GM08714 (cell line): ENCODE measurements around the gene MPV17L2.

ENCODE experiments used
- H3K4me3 ChIP-seq: fragments of 200-500 bp; sonication (Bioruptor generic); 2 replicates; pipeline ENCODE4 v1.5.1; 2014; ENCODE audit warnings: mild to moderate bottlenecking, low read length, inconsistent platforms
- ZNF274 ChIP-seq: IDR thresholded peaks from 2 replicates; pipeline ENCODE4 v1.6.1; 2012; ENCODE audit warnings: mild to moderate bottlenecking, low read depth, low read length

Gene MPV17L2

GRCh38 chr19:18224525-18225354 lies 31.7 kb downstream of the MPV17L2 start:
- no peak for TF ChIP-seq ZNF274
- H3K4me3 ChIP-seq: peak overlapping the region; percentile 28; the same call in 1 of the 2 replicates

GRCh38 chr19:18225355-18225701 lies 32.3 kb downstream of the MPV17L2 start:
- H3K4me3 ChIP-seq: no peak overlapping the region
- no peak for TF ChIP-seq ZNF274

GRCh38 chr19:18225702-18226468 lies 32.9 kb downstream of the MPV17L2 start, which contains the start of gene PDE4C:
TSS of gene PDE4C (minus strand) at chr19:18226438. CDS start at chr19:18226415, 23 bp downstream.
- no peak within 1 kb of the TSS for H3K4me3 ChIP-seq

GRCh38 chr19:18226956-18227780 lies 34.1 kb downstream of the MPV17L2 start:
- H3K4me3 ChIP-seq: no peak overlapping the region
- TF ChIP-seq ZNF274: no peak

More at GRCh38 chr19:18225702-18226468, 32.9 kb downstream of the MPV17L2 start, which contains the start of gene PDE4C:
- TF ChIP-seq ZNF274: no peak

DNA sequence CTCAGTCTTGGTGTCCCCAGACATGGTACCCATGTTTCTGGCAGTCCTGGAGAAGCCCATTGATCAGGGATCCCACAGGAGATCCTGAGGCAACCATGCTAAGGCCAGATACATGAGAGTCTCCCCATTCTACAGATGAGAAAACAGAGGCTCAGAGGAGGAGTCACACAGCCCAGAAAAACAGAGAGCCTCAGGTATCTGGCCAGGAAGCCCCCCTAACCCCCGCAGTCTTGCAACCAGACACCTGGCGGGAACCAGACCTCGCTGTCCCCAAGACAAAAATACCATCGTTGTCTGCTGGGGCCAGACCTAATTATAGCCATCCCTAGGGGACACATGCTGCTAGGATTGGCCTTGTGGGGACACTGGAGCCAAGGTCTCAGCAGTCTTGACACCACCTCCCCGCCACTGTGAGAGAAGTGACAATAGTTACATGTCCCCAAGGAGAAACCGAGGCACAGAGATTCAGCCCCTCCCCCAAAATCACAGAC lies 34.8 kb downstream of the MPV17L2 start:
- no peak overlapping the region for H3K4me3 ChIP-seq
- TF ChIP-seq ZNF274: no peak

DNA sequence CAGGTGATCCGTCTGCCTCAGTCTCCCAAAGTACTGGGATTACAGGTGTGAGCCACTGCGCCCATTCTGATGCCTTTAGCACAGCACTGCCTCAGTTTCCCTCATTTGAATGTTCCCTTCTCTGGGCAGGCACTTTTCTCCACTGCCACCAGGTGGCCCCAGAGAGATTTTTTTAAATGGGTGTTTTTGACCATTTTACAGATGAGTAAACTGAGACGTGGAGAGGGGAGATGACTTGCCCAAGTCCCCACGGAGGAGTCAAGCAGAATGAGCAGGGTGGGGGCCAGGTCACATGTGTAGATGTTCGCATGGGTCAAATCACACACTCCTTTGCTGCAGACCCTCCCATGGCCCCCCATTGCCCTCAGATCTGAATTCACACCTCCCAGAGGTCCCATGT lies 36.5 kb downstream of the MPV17L2 start:
- TF ChIP-seq ZNF274: no peak

GRCh38 chr19:18229915-18230314 lies 36.9 kb downstream of the MPV17L2 start:
- TF ChIP-seq ZNF274: no peak
- H3K4me3 ChIP-seq: no peak overlapping the region

More for the DNA sequence above, 36.5 kb downstream of the MPV17L2 start:
- no peak overlapping the region for H3K4me3 ChIP-seq

GRCh38 chr19:18230941-18231734 lies 38.1 kb downstream of the MPV17L2 start:
- no peak for TF ChIP-seq ZNF274
- H3K4me3 ChIP-seq: no peak overlapping the region

- H3K4me3 ChIP-seq: no peak overlapping the region
- no peak for TF ChIP-seq ZNF274
Observed at GRCh38 chr19:18231775-18232174, 38.8 kb downstream of the MPV17L2 start.

GRCh38 chr19:18232540-18233223 lies 39.7 kb downstream of the MPV17L2 start:
- H3K4me3 ChIP-seq: no peak overlapping the region
- no peak for TF ChIP-seq ZNF274

GRCh38 chr19:18233224-18233825 lies 40.3 kb downstream of the MPV17L2 start:
- no peak overlapping the region for H3K4me3 ChIP-seq

DNA sequence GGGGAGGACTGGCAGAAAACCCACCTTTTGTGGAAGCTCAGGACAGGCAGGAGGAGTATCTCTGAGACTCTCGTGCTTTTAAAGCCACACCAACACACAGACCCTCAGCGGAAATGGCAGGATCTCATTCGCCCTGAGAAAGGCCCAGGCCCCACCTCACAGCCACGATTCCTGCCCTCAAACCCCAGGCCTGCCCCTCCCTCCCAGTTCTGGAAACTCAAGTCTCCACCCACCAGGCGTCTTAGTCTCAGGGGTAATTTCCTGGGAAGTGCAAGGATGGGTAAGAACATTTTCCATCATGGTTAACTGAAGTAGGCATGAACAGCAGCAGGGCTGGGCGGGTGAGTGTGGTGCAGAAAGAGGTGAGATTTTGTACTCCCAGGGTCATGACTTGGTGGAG lies 41.2 kb downstream of the MPV17L2 start:
- H3K4me3 ChIP-seq: no peak overlapping the region
- no peak for TF ChIP-seq ZNF274

More at GRCh38 chr19:18233224-18233825, 40.3 kb downstream of the MPV17L2 start:
- TF ChIP-seq ZNF274: no peak

- H3K4me3 ChIP-seq: no peak overlapping the region
- TF ChIP-seq ZNF274: no peak
Observed at GRCh38 chr19:18239303-18239702, 46.3 kb downstream of the MPV17L2 start.
